Mucosa of gallbladder (tissue), 1 donor: ENCODE data around the gene ZNHIT2. TPM values are rescaled to one million over a fixed set of nuclear protein-coding genes. Genes with fewer than 3 reads are reported as not detected.
"Not testable (repeated sequence)": the region's sequence is repeated elsewhere in the genome, so short reads cannot be mapped to it uniquely, and the experiment has no call there.

Experiments used
- DNase-seq: peaks from one replicate; pipeline ENCODE4 v3.0.0-alpha.2; 2020; ENCODE audit warnings: low spot score
- total RNA-seq: library from RNA; stranded (reverse); gene quantifications from one replicate; pipeline ENCODE4 v1.2.1, GENCODE V29; 2021
- donor health status: DM: no; HTN: no; CAD: no.

The ZNHIT2 gene
- total RNA-seq, 1 donor from 2014 or later: 15.1 TPM

DNA sequence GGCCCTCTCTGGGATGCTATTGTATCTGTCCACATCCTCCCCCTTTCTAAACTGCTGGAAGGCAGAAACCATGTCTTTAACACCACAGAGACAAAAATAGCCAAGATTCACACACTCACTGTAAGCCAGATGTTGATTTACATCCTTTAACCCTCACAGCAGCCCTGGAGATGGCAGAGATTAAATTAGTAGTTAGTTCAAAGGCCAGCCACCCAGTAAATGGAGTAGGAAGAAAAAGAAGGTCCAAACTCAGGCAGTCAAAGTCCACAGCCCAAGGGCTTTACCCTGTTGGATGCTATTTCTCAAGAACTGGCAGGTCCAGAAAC, 2.1 kb upstream of the ZNHIT2 start:
- DNase-seq: no peak

DNA sequence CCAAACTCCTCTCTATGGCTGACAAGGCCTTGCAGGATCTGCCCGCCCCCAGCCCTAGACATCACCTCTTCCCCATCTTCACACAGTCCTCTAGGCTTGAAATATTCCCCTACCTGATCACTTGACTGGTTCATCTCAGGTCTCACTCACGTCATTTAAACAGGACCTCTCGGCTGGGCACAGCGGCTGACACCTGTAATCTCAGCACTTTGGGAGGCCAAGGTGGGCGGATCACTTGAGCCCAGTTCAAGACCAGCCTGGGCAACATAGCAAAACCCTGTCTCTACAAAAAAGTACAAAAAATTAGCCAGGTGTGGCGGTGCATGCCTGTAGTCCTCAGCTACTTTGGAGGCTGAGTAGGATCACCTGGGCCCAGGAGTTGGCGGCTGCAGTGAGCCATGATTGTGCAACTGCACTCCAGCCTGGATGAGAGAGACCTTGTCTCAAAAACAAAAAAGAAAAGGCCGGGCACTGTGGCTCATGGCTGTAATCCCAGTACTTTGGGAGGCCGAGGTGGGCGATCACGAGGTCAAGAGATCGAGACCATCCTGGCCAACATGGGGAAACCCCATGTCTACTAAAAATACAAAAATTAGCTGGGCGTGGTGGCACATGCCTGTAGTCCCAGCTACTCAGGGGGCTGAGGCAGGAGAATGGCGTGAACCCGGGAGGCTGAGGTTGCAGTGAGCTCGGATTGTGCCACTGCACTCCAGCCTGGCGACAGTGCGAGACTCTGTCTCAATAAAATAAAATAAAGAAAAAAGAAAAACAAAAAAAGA, 1.6 kb upstream of the ZNHIT2 start:
- DNase-seq: not testable (repeated sequence)

DNA sequence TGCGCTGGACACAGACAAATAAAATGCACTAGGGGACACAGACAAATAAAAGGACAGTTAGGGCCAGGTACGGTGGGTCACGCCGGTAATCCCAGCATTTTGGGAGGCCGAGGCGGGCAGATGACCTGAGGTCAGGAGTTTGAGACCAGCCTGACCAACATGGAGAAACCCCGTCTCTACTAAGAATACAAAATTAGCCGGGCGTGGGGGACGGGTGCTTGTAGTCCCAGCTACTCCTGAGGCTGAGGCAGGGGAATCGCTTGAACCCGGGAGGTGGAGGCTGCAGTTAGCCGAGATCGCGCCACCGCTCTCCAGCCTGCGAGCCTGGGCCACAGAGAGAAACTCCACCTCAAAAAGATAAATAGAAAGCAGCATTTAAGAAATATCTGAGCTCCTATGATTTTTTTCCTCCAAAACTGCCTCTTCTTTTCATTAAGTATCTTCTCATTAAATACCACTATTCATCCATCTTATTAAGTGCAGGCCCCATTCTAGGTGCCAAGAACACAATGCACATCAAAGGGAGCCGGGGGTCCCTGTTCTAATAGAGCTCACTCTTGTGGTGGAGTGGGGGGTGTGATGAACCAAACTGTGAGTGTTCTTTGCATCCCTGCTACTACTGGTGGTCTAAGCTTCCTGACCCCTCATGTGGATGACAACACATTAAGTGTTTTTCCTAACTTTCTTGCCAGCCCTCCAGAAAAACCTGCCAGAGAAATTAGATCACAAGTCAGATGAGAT, 766 bp upstream of the ZNHIT2 start:
- no peak for DNase-seq

DNA sequence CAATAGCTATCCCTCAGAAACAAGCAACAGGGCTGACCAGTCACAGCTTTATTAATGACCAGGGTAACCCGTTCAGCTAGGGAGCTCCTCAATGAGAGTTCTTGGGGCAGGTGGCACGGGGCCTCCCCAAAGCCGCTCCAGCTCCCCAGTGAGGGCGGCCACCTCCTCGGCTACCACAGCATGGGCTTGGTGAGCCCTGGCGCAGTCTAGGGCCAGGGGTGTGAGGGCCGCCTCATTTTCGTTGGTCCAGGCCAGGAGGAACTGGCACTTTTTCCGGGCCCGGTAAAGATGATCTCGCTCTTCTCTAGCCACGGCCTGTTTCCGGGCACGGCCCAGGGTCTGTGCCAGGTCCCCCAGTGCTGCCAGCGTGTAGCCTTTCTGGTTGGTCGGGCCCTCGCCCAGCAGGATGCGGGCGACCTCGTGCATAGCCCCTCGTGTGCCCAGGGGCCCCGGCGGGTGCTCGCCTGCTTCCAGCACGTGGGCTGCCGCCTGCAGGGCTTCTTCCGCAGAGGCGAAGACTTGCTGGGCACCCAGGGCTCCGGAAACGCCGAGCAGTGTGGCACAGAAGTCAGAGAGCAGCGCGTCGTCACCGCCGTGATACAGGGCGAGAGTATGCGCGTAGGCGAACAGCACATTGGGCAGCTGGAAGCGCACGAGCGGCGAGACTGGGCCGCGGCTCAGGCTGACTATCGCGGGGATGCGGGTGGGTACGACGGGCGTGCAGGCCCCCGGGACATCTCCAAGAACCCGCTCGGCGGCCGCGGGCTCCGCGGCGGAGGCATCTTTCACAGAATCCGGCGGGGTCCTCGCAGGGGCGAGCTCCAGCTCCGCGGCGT, 913 bp downstream of the ZNHIT2 start:
- DNase-seq: no peak

DNA sequence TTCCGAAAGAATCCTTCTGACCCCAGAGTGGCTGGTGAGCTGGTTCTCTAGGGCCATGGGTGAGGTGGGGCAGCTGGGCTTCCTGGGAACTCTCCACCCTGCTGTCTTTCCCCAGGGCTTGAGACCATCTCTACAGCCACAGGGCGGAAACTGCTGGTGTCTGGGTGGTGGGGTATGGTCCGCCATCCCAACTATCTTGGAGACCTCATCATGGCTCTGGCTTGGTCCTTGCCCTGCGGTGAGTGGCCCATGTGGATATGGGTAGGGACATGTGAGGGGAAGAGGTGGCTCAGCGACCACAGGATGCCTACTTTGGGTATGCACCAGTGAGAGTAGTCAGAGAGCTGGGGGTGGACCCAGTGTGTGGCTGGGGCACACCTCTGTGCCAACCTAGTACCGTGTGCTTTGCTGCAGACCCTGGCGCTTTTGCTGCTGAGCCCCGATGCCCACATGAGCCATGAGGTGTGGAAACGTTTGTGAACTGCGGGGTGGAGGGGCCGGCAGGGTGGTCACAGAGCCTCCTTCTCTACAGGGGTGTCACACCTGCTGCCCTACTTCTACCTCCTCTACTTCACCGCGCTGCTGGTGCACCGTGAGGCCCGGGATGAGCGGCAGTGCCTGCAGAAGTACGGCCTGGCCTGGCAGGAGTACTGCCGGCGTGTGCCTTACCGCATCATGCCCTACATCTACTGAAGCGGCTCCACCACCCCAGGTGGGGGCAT, 2.0 kb downstream of the ZNHIT2 start:
- DNase-seq: no peak

DNA sequence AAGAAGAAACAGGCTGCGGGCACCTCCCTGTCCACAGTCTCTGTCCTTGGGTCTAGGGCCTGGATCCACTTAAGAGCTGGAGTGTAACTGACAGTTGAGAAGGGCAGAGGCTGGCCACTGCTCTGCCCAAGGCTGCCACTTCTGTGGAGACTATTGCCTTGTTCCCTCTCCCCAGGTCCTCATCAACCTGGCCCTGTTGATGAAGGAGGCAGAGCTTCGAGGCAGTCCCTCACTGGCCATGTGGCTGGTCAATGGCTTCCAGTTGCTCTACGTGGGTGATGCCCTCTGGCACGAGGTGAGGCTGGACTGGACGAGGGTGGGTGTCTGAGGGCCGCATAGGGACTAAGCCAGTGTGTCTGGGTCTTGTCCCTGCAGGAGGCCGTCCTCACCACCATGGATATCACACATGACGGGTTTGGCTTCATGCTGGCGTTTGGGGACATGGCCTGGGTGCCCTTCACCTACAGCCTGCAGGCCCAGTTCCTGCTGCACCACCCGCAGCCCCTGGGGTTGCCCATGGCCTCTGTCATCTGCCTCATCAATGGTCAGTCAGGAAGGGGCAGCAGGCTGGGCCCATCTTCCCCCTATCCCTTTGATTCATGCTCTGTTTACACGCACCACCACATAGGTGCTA, 2.8 kb downstream of the ZNHIT2 start:
- DNase-seq: no peak

DNA sequence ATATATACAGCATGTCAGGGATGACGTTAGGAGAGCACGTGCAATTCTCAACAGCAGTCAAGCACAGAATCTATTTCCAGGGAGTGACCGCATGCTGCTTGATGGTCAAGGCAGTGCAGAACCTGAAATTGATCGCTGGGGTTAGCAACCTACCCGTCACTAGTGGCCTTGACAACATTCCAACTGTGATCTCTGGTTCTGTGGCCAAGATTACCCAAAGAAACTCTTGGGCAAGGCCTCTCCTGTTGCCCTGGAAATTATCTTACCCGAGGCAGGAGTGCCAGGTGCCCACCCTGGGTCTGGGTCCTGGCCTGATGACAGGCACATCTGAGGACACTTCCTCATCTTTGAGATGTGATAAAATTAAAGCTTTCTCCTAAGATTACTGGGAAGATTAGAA, 3.7 kb downstream of the ZNHIT2 start:
- peak; percentile 77 for DNase-seq

DNA sequence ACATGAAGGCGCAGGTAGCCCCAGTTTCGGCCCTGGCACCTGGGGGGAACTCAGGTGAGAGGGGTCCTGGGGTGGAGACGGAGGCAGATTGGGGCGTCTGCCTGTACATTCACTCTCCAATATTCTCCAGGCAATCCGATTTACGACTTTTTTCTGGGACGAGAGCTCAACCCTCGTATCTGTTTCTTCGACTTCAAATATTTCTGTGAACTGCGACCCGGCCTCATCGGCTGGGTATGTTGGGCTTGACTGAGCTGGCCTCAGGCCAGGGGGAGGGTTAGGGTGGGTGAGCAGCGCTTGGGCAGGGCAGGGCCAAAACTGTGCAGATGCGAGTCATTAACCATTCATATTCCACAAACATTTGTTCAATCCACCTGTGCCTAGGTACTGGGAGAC, 4.1 kb downstream of the ZNHIT2 start:
- peak; percentile 17 for DNase-seq

DNA sequence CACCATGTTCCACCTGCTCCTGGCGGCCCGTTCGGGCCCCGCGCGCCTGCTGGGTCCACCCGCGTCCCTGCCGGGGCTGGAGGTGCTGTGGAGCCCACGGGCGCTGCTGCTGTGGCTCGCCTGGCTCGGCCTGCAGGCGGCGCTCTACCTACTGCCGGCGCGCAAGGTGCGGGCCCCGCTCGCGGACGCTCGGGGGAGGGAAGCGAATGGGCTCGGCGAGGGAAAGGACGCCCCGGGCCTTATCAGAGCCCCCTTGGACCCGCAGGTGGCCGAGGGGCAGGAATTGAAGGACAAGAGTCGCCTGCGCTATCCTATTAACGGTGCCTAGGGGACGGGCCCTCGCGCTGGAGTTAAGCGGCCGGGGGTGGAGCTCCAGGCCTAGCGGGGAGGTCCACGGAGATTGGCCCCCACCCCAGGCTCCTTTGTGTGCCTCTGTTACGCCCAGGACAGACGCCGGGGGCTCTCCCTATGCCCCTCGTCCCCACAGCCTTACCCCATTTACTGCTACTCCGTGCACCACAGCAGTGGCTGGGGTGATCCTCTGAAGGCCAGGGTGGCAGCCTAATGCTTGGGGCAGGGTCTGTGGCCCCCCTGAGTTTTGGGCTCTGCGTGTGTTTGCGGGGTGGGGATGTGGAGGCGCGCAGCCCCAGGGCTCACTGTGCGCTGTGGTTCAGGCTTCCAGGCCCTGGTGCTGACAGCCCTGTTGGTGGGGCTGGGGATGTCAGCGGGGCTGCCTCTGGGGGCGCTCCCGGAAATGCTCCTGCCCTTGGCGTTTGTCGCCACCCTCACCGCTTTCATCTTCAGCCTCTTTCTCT, 4.7 kb downstream of the ZNHIT2 start:
- DNase-seq: peak; percentile 65

DNA sequence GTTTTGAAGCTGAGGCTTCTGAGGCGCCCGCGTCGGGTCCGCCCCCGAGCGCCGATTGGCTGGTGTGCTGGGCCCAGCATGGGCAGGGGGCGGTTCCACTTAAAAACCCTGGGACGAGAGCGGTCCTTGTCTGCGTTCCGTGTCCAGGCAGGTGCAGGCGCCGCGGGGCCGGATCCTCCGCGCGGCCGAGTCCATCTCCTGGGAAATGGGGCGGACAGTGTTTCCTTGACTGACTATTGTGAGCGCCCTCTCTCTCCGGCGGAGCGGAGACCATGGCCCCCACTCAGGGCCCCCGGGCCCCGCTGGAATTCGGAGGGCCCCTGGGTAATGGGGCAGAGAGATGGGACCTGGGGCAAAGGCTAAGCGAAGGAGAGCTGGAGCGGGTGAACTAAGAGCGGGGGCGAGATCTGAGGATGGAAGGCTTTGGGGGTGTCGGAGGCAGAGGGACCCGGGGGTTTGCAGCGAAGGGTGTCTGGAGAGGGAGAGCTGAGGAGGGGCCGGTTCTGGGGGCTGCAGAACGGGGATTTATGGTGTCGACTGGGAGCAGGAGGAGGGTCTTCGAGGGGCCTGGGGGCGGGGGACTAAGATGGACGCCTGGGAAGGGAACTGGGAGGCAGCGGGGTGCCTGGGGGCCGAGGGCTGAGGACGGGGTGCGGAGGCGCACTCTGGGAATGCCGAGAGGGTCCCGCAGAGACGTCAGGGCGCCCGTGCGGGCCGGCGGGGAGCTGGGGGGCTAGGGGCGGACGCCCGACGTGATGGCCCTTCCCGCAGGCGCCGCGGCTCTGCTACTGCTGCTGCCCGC, 5.6 kb downstream of the ZNHIT2 start, which contains the start of gene TM7SF2:
Gene TM7SF2, plus strand, starts transcription at position 129 of the 802 bp plus-strand sequence. Its CDS starts 144 bp downstream, at position 273.
- DNase-seq: peak; percentile 96

DNA sequence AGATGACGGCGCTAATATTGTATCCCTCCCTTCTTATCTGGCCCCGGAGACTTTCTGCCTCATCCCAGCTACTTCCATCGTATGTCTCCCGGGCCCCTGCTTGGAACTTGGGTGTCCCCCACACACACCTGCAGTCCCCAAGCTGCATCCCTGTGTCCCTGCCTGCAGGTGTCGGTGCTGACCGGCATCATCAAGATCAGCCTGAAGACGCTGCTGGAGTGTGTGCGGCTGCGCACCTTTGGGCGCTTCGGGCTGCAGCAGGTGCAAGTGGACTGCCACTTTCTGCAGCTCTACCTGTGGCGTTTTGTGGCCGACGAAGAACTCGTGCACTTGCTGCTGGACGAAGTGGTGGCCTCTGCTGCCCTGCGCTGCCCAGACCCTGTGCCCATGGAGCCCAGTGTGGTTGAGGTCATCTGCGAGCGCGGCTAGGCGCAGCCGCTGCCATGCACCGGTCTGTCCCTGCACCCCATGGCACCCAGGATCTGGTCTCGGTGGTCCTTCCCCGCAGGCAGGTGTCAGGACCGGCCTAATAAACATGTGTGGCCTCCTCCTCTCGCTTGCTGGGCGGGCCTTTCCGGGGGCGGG, 6.2 kb downstream of the ZNHIT2 start:
- DNase-seq: no peak

DNA sequence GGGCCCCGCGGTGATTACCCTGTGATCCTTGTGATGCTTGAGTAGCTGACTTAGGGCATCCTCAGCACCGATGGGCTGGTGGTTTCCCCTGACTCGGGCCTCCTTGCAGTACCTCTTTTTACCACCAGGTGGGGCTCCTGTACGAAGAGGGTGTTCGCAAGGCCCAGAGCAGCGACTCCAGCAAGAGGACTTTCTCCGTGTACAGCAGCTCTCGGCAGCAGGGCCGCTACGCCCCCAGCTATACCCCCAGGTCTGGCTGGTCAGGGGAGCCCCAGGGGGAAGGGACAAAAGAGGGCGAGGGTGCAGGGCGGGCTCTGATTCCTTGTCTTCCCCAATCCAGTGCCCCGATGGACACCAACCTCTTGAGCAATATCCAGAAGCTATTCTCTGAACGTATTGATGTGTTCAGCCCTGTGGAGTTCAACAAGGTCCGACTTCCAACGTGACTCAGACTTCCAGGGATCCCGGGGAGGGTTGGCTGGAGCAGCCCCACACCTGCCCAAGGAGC, 7.1 kb downstream of the ZNHIT2 start:
- DNase-seq: peak; percentile 90

DNA sequence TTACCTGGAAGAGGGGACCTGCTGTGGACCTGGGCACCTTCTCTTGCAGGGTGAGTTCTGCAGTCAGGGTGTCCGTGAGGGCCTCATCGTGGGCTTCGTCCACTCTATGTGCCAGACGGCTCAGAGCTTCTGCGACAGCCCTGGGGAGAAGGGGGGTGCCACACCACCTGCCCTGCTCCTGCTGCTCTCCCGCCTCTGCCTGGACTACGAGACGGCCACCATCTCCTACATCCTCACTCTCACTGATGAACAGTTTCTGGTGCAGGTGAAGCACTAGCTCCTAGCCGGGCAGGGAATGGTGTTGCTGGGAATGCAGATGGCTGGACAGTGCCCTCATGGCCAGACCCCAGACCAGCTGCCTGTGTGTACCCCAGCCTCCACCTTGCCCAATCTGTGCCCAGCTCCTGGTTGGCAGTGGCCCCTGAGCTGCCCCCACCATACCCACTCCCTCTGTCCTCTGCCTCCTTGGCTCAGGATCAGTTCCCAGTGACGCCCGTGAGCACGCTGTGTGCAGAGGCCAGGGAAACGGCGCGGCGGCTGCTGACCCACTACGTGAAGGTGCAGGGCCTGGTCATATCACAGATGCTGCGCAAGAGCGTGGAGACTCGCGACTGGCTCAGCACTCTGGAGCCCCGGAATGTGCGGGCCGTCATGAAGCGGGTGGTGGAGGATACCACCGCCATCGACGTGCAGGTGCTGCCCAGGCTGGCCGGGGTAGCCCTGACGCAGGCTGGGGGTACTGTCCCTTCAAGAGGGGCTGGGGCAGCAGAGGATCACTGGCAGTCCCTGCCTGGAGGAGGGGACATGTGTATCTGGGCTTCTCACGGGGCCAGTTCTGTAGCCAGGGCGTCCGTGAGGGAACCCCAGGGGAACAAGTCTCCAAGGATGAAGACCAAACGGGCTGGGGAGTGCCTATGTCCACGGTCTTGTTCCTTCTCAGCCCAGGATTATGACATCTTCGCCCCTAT, 8.0 kb downstream of the ZNHIT2 start:
- no peak for DNase-seq

DNA sequence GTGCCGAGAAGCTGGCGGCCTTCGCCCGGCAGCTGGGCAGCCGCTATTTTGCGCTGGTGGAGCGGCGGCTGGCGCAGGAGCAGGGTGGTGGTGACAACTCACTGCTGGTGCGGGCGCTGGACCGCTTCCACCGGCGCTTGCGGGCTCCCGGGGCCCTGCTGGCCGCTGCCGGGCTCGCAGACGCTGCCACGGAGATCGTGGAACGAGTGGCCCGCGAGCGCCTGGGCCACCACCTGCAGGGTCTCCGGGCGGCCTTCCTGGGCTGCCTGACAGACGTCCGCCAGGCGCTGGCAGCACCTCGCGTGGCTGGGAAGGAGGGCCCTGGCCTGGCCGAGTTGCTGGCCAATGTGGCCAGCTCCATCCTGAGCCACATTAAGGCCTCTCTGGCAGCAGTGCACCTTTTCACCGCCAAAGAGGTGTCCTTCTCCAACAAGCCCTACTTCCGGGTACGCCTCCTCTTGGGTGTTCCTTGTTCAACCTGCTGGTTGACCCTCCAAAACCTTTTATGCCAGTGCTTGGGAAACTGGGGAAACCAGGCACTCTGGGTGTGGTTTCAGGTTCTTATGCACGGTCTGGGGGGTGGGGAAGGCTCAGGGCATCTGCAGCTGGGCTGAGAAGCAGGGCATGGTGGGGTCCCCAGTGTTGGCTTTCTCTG, 8.9 kb downstream of the ZNHIT2 start:
- DNase-seq: no peak

DNA sequence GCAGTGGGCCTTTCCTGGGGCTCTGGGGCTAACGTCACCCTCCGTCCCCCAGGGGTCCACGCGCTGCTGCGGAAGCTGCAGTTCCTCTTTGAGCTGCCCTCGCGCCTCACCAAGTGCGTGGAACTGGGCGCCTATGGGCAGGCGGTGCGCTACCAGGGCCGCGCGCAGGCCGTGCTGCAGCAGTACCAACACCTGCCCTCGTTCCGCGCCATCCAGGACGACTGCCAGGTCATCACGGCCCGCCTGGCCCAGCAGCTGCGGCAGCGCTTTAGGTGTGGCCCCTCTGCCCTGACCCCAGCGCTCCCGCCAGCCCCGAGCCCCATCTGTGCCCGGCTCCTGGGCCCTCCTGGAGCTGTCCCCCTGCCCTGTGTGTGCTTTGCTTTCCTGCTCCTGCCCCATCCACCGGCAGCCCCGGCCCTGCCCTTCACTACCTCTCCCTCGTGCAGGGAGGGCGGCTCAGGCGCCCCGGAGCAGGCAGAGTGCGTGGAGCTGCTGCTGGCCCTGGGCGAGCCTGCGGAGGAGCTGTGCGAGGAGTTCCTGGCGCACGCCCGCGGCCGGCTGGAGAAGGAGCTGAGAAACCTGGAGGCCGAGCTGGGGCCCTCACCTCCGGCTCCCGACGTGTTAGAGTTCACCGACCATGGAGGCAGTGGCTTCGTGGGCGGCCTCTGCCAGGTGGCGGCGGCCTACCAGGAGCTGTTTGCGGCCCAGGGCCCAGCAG, 9.6 kb downstream of the ZNHIT2 start:
- no peak for DNase-seq

DNA sequence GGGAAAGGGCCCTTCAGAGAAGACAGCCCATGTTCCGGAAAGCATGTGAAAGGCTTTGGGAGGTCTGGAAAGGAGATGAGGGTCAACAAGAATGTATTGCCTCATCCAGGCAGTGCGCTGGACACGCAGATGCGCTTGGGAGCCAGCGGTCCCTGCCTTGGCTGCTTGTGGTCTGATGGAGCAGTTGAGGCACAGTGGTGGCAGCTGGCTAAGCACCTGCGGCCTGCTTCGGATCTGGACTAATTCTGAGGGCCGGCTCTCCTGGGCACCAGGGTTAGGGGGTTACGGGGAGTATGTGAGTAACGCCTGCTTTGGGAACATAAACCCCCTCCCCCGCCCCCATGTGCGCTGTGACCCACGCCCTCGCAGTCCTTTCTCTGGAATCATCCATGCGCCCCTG, 10.4 kb downstream of the ZNHIT2 start:
- DNase-seq: no peak

DNA sequence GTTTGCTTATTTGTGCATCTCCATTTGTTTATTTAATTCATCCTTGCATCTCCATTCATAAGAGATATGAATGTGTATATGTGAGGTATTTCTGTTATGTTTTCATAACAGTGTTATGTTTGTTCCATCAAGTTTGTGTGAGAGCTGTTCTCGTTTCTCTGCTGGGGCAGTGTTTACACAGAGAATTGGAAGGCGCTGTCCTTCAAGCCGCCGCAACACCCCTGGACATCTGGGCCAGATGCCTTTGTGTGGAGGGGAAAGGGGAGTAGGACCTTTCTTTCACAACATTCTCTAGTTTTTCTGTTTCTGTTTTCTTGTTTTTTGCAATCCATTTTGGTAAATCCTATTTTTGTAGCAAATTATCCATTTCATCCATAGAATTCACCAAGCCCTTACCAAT, 12.9 kb downstream of the ZNHIT2 start:
- DNase-seq: no peak
